LNCAP (cell line): ENCODE results near the gene VGLL2.

Source experiments
- CTCF ChIP-seq: fragments of 450-650 bp; IDR thresholded peaks from 2 replicates; pipeline ENCODE4 v1.5.1; 2017; ENCODE audit warnings: mild to moderate bottlenecking

Gene VGLL2

GRCh38 chr6:117290173-117290846 is 25.0 kb downstream of the VGLL2 start:
- no peak for TF ChIP-seq CTCF

GRCh38 chr6:117298941-117299340 is 33.6 kb downstream of the VGLL2 start:
- no peak for TF ChIP-seq CTCF

- TF ChIP-seq CTCF, result no peak
Measured at GRCh38 chr6:117303323-117303722, 38.0 kb downstream of the VGLL2 start.

- no peak for TF ChIP-seq CTCF
Measured at GRCh38 chr6:117304446-117304845, 39.1 kb downstream of the VGLL2 start.

GRCh38 chr6:117306227-117306790 is 41.0 kb downstream of the VGLL2 start:
- no peak for TF ChIP-seq CTCF

- no peak for TF ChIP-seq CTCF
Measured at GRCh38 chr6:117307655-117308054, 42.3 kb downstream of the VGLL2 start.

GRCh38 chr6:117309069-117309468 is 43.7 kb downstream of the VGLL2 start:
- no peak for TF ChIP-seq CTCF

- TF ChIP-seq CTCF, result no peak
Measured at GRCh38 chr6:117309611-117310010, 44.3 kb downstream of the VGLL2 start.
